H1 (cell line): ENCODE data around the gene CENPX. TPM values are rescaled to one million over a fixed set of nuclear protein-coding genes. Genes with fewer than 3 reads are reported as not detected.

ENCODE experiments used
- CTCF ChIA-PET: fragments of 300-600 bp; sonication (Branson Sonifier 250); formaldehyde crosslinking; loops from one replicate; lab custom pipeline; 2021; ENCODE audit not compliant: partially characterized antibody; lab: Charles Lee
- POLR2A ChIA-PET: fragments of 300-600 bp; sonication (Branson Sonifier 250); formaldehyde crosslinking; loops from one replicate; lab custom pipeline; 2021; ENCODE audit warnings: inconsistent platforms; ENCODE audit not compliant: partially characterized antibody; lab: Charles Lee
- DNase-seq, 2 experiments: peaks; one replicate each; pipeline versions ENCODE4 v3.0.0 to v3.0.0-alpha.2; 2010 to 2022; ENCODE audit warnings: low spot score in 2 of 2, low read depth in 1 of 2, mixed read lengths in 1 of 2
- FAIRE-seq: peaks from 2 replicates; lab custom pipeline; 2011; peaks lifted over from hg19 to GRCh38; lab: Jason Lieb, UNC
- H2AFZ ChIP-seq: 2 replicates; pipeline ENCODE4 v1.8.1; 2012; ENCODE audit warnings: low read length, inconsistent platforms
- H2AK5ac ChIP-seq: 2 replicates; pipeline ENCODE4 v1.6.1; 2013; ENCODE audit warnings: low read depth, low read length
- H2BK120ac ChIP-seq: replicated peaks from 2 replicates; pipeline ENCODE3; 2013; ENCODE audit warnings: low read depth, low read length, inconsistent platforms
- H2BK12ac ChIP-seq: 2 replicates; pipeline ENCODE4 v1.6.1; 2013; ENCODE audit warnings: low read depth, low read length
- H2BK15ac ChIP-seq: 2 replicates; pipeline ENCODE4 v1.6.1; 2013; ENCODE audit warnings: low read length
- H2BK20ac ChIP-seq: 2 replicates; pipeline ENCODE4 v1.6.1; 2013; ENCODE audit warnings: low read length
- H2BK5ac ChIP-seq: 2 replicates; pipeline ENCODE4 v1.6.1; 2013; ENCODE audit warnings: low read depth, low read length
- H3K14ac ChIP-seq: 2 replicates; pipeline ENCODE4 v1.6.1; 2013; ENCODE audit warnings: inconsistent platforms; ENCODE audit not compliant: insufficient read length
- H3K18ac ChIP-seq: 2 replicates; pipeline ENCODE4 v1.6.1; 2013; ENCODE audit warnings: low read length; ENCODE audit errors: extremely low read depth
- H3K23ac ChIP-seq: 2 replicates; pipeline ENCODE4 v1.6.1; 2013; ENCODE audit warnings: inconsistent platforms; ENCODE audit not compliant: insufficient read length
- H3K23me2 ChIP-seq: 2 replicates; pipeline ENCODE4 v1.6.1; 2013; ENCODE audit warnings: low read depth, low read length
- H3K27ac ChIP-seq: 2 replicates; pipeline ENCODE4 v1.6.1; 2011; ENCODE audit warnings: low read depth, low read length, inconsistent platforms
- H3K27me3 ChIP-seq, 4 experiments: replicated peaks in 1 of 4; 1 replicate in 1 of 4; 2 replicates in 3 of 4; pipeline versions ENCODE4 v1.6.1 to v1.8.1; 2011 to 2013; ENCODE audit warnings: low read length in 3 of 4, mild to moderate bottlenecking in 3 of 4, inconsistent platforms in 2 of 4, mixed read lengths in 2 of 4, moderate library complexity in 1 of 4; ENCODE audit not compliant: control insufficient read depth in 3 of 4, insufficient read depth in 3 of 4; ENCODE audit errors: extremely low read depth in 1 of 4
- H3K36me3 ChIP-seq, 4 experiments: 2 replicates each; pipeline versions ENCODE4 v1.6.1 to v1.8.1; 2011 to 2013; ENCODE audit warnings: mild to moderate bottlenecking in 4 of 4, low read length in 3 of 4, moderate library complexity in 2 of 4, control low read depth in 1 of 4, inconsistent platforms in 1 of 4; ENCODE audit not compliant: insufficient read depth in 4 of 4, control insufficient read depth in 2 of 4
- H3K4ac ChIP-seq: replicated peaks from 2 replicates; pipeline ENCODE3; 2013; ENCODE audit warnings: low read length, low read depth, mixed read lengths, inconsistent platforms; ENCODE audit not compliant: insufficient read length
- H3K4me1 ChIP-seq, 4 experiments: replicated peaks in 1 of 4; 1 replicate in 1 of 4; 2 replicates in 3 of 4; pipeline versions ENCODE4 v1.6.1 to v1.8.1; 2011 to 2013; ENCODE audit warnings: low read length in 3 of 4, inconsistent platforms in 2 of 4, mixed read lengths in 1 of 4; ENCODE audit not compliant: insufficient read depth in 4 of 4, control insufficient read depth in 3 of 4
- H3K4me2 ChIP-seq, 2 experiments: 2 replicates each; pipeline versions ENCODE4 v1.6.1 to v1.8.1; 2011 to 2013; ENCODE audit warnings: low read depth in 2 of 2, low read length in 2 of 2, control low read depth in 1 of 2, inconsistent platforms in 1 of 2, mild to moderate bottlenecking in 1 of 2; ENCODE audit not compliant: insufficient read depth in 1 of 2
- H3K4me3 ChIP-seq, 4 experiments: fragments of 200-600, 300-600 bp in 1 of 4; sonication (generic), shearing (Covaris generic), sonication (Bioruptor Twin) in 1 of 4; 2 replicates each; pipeline versions ENCODE4 v1.5.1 to v1.8.1; 2011 to 2016; ENCODE audit warnings: low read length in 4 of 4, low read depth in 3 of 4, control low read depth in 2 of 4, inconsistent platforms in 2 of 4, mild to moderate bottlenecking in 2 of 4, mixed read lengths in 1 of 4, moderate library complexity in 1 of 4; ENCODE audit not compliant: insufficient read depth in 2 of 4; ENCODE audit errors: extremely low read depth in 1 of 4
- H3K56ac ChIP-seq: replicated peaks from 2 replicates; pipeline ENCODE3; 2013; ENCODE audit warnings: low read depth, mild to moderate bottlenecking, mixed read lengths, low read length, inconsistent platforms; ENCODE audit not compliant: insufficient read length
- H3K79me1 ChIP-seq: 2 replicates; pipeline ENCODE4 v1.6.1; 2013; ENCODE audit warnings: low read depth, low read length, control low read depth
- H3K79me2 ChIP-seq, 2 experiments: 2 replicates each; pipeline versions ENCODE4 v1.6.1 to v1.8.1; 2012 to 2013; ENCODE audit warnings: low read length in 2 of 2, mild to moderate bottlenecking in 2 of 2, inconsistent platforms in 1 of 2; ENCODE audit not compliant: insufficient read depth in 2 of 2, control insufficient read depth in 1 of 2
- H3K9ac ChIP-seq, 4 experiments: replicated peaks in 1 of 4; 1 replicate in 1 of 4; 2 replicates in 3 of 4; pipeline versions ENCODE4 v1.6.1 to v1.8.1; 2011 to 2013; ENCODE audit warnings: low read depth in 3 of 4, low read length in 3 of 4, control low read depth in 2 of 4, mild to moderate bottlenecking in 2 of 4, moderate library complexity in 2 of 4, inconsistent platforms in 1 of 4; ENCODE audit errors: extremely low read depth in 1 of 4
- H3K9me3 ChIP-seq, 2 experiments: 2 replicates each; pipeline versions ENCODE4 v1.6.1 to v1.8.1; 2012 to 2013; ENCODE audit warnings: mild to moderate bottlenecking in 2 of 2, moderate library complexity in 2 of 2, control low read depth in 1 of 2, inconsistent platforms in 1 of 2, low read depth in 1 of 2, low read length in 1 of 2, mixed read lengths in 1 of 2; ENCODE audit not compliant: insufficient read depth in 2 of 2
- H4K20me1 ChIP-seq, 2 experiments: replicated peaks in 1 of 2; 2 replicates each; pipeline versions ENCODE3 to v1.8.1; 2011 to 2013; ENCODE audit warnings: inconsistent platforms in 2 of 2, low read length in 2 of 2, mild to moderate bottlenecking in 1 of 2; ENCODE audit not compliant: insufficient read depth in 2 of 2, control insufficient read depth in 1 of 2
- H4K5ac ChIP-seq: 2 replicates; pipeline ENCODE4 v1.6.1; 2013; ENCODE audit warnings: low read length, low read depth, mixed read lengths, inconsistent platforms; ENCODE audit not compliant: insufficient read length
- H4K8ac ChIP-seq: 2 replicates; pipeline ENCODE4 v1.8.0; 2013; ENCODE audit warnings: mild to moderate bottlenecking, moderate library complexity, low read length, inconsistent platforms; ENCODE audit not compliant: insufficient read depth; ENCODE audit errors: extremely low read depth
- H4K91ac ChIP-seq: replicated peaks from 2 replicates; pipeline ENCODE3; 2013; ENCODE audit warnings: low read length, mixed read lengths, inconsistent platforms; ENCODE audit not compliant: insufficient read length
- CBX5 ChIP-seq: fragments of 300-800, 300-1000 bp; sonication (generic); IDR thresholded peaks from 2 replicates; pipeline ENCODE4 v1.7.1; 2016; ENCODE audit warnings: antibody characterized with exemption, low read length, low read depth
- CBX8 ChIP-seq: fragments of 300-800, 300-1000 bp; sonication (generic); IDR thresholded peaks from 2 replicates; pipeline ENCODE4 v1.7.1; 2016; ENCODE audit warnings: low read depth, low read length, borderline replicate concordance
- CHD1 ChIP-seq: IDR thresholded peaks from 2 replicates; pipeline ENCODE4 v1.6.1; 2012; ENCODE audit warnings: low read depth, low read length, improper control_type of control experiment
- E2F6 ChIP-seq: IDR thresholded peaks from 2 replicates; pipeline ENCODE4 v1.6.1; 2012; ENCODE audit warnings: inconsistent platforms
- EGR1 ChIP-seq: IDR thresholded peaks from 2 replicates; pipeline ENCODE4 v1.6.1; 2011; ENCODE audit warnings: low read depth, low read length, borderline replicate concordance
- KDM5A ChIP-seq: fragments of 200-600 bp; IDR thresholded peaks from 2 replicates; pipeline ENCODE4 v1.7.1; 2012; ENCODE audit warnings: mild to moderate bottlenecking, low read length, inconsistent platforms, mixed read lengths
- NANOG ChIP-seq: IDR thresholded peaks from 2 replicates; pipeline ENCODE4 v1.6.1; 2011; ENCODE audit warnings: low read length, low read depth, mild to moderate bottlenecking, inconsistent platforms; ENCODE audit not compliant: insufficient read depth, poor library complexity, severe bottlenecking
- POLR2AphosphoS5 ChIP-seq: IDR thresholded peaks from 2 replicates; pipeline ENCODE4 v1.6.1; 2011; ENCODE audit warnings: low read depth, low read length
- RXRA ChIP-seq: IDR thresholded peaks from 2 replicates; pipeline ENCODE4 v1.6.1; 2011; ENCODE audit warnings: low read depth, mild to moderate bottlenecking, low read length, moderate library complexity; ENCODE audit not compliant: insufficient read depth
- SAP30 ChIP-seq: fragments of 300-600 bp; sonication (generic); IDR thresholded peaks from 2 replicates; pipeline ENCODE4 v1.7.1; 2012; ENCODE audit warnings: low read length, moderate library complexity, mild to moderate bottlenecking, inconsistent platforms; ENCODE audit not compliant: insufficient read depth, insufficient replicate concordance
- SIRT6 ChIP-seq: IDR thresholded peaks from one replicate; pipeline ENCODE4 v1.7.1; 2012; ENCODE audit warnings: low read length, inconsistent platforms
- USF2 ChIP-seq: IDR thresholded peaks from 2 replicates; pipeline ENCODE4 v1.6.1; 2011; ENCODE audit warnings: low read length, improper control_type of control experiment
- WGBS, 2 experiments: shearing (Covaris generic) in 1 of 2; methylation state at CpG; one replicate each; pipeline versions ENCODE4 v1.1.6 to v1.1.7; 2013 to 2015; ENCODE audit warnings: low lambda C conversion rate in 2 of 2, mixed read lengths in 2 of 2, inconsistent platforms in 1 of 2, low coverage in 1 of 2, missing lambda C conversion rate in 1 of 2; ENCODE audit not compliant: insufficient replicate concordance in 2 of 2, insufficient coverage in 1 of 2, insufficient read length in 1 of 2; ENCODE audit errors: extremely low coverage in 1 of 2, missing lambda C conversion rate in 1 of 2; 5-methylcytosine and 5-hydroxymethylcytosine counted together
- polyA plus RNA-seq, 7 experiments: library from polyadenylated mRNA; depleted of rRNA in 3 of 7; stranded (reverse) in 5 of 7; unstranded in 2 of 7; fragments of >200 nt in 5 of 7; fragments of 200-250 nt in 2 of 7; gene quantifications; 1 replicate in 5 of 7; 2 replicates in 1 of 7; 4 replicates in 1 of 7; pipeline versions ENCODE4 v1.2.1 to v1.2.3, GENCODE V29; 2011 to 2013; ENCODE audit warnings: missing spikeins in 2 of 7, mixed read lengths in 2 of 7
- total RNA-seq: library from RNA; stranded (reverse); fragmentation: NEBNext Ultra II Directional; extraction: Animal tissue kit (Norgen Biotek cat#: 25700); gene quantifications from 2 replicates; pipeline ENCODE4 v1.2.1, GENCODE V29; 2021

The CENPX gene
- total and polyA plus RNA-seq, 2 of the 8 experiments (the other 6 are each of a cell fraction or from before 2014, with no cell fraction given): 116 to 122 TPM

DNA sequence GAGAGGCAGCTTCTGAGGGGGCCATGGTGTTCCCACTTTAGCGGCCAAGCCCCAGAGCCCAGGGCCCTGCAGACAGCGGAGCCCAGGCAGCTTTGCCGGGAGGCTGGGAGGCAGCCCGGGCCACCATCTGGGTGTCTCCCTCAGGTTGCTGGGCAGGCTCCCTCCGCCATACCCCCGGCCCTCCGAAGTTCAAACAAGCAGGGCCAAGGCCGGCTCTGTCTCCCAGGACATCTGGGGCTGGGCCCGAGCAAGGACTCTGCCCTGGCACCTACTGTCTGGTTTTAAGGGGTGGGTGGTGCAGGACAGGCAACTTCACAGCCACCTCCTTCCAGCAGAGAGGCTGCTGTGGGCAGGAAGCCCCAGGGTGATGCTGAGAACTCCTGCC, 40.3 kb upstream of the CENPX start:
- Histone ChIP-seq H3K4me2 (no peak overlapping the region), H3K9me3 (no peaks in the 10 kb centered on the region), H2AFZ (no peak overlapping the region), H3K14ac (no peak overlapping the region), H4K91ac (no peak overlapping the region), H2BK12ac (no peak overlapping the region), H3K27ac (no peak overlapping the region), H2AK5ac (no peak overlapping the region), H3K4me1 (peaks cover 0 to 10% (median 5%) of the 10 kb centered on the region in 4 experiments; a peak in 5 of 7 replicates), H3K23me2 (peaks cover 8% of the 10 kb centered on the region; the same call in 1 of the 2 replicates), H3K36me3 (peaks cover 8 to 18% (median 15%) of the 10 kb centered on the region in 4 experiments; a peak in 5 of 8 replicates), H4K5ac (no peak overlapping the region), H3K27me3 (no peaks in the 10 kb centered on the region), H3K4me3 (no peak overlapping the region), H3K56ac (no peak overlapping the region), H3K9ac (no peak overlapping the region), H3K18ac (no peak overlapping the region), H2BK120ac (no peak overlapping the region), H4K8ac (no peak overlapping the region), H2BK5ac (no peak overlapping the region), H3K4ac (no peak overlapping the region), H3K79me1 (peaks cover 5% of the 10 kb centered on the region; the same call in 1 of the 2 replicates), H3K79me2 (no peaks in the 10 kb centered on the region), H2BK20ac (no peak overlapping the region), H4K20me1 (peaks cover 0 to 9% of the 10 kb centered on the region in 2 experiments), H3K23ac (no peak overlapping the region), H2BK15ac (no peak overlapping the region)
- FAIRE-seq (no peak), DNase-seq (no peak)
- POLR2A ChIA-PET: interaction anchor here (0.9 to 16.2 kb wide), 9 partner anchors 8 to 44 kb away, joined by 3 to 161 read pairs (median 8); partner anchors contain the start of genes DCXR, GPS1, RAC3 and RFNG
- 92% methylated on average over 9 of the region's 9 CpGs; no CpG with 5 or more reads in 1 of the 2 experiments for WGBS, 2 experiments
- CTCF ChIA-PET: interaction anchor here (0.8 to 2.8 kb wide), 6 partner anchors 9 to 43 kb away, joined by 3 to 15 read pairs (median 4); partner anchors contain the start of gene DCXR
- TF ChIP-seq USF2 (no peak), CBX5 (no peak), SIRT6 (no peak), EGR1 (no peak), CHD1 (no peak), NANOG (no peak), KDM5A (no peak), CBX8 (no peak), POLR2AphosphoS5 (no peak), RXRA (no peak), E2F6 (no peak), SAP30 (no peak)
